GM19452 (cell line): ENCODE data around the gene TMPRSS11F.

Source experiments
- ATAC-seq: cut with Tn5 transposase; IDR thresholded peaks from one replicate; pipeline ENCODE4 v1.9.1; 2021; ENCODE audit not compliant: unreplicated experiment

The TMPRSS11F gene

DNA sequence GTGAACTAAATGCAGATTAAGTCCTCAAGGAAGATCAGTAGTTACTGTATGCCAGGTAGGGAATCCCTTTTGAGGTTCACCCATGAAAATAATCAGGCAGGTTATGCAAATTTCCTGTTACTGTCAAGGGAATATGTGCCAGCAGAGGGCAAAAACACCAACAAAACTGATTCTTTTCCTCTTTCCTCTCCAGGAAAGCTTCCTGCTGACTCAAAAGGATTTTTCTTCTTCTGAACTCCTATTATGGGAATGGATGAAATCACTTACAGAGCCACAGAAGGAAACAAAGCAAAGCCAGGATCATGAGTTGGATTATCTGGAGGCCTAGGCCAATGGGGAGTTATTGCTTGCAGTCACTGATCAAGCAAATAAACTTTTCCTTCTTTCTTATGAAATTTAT is 49.7 kb downstream of the TMPRSS11F start:
- no peak for ATAC-seq

DNA sequence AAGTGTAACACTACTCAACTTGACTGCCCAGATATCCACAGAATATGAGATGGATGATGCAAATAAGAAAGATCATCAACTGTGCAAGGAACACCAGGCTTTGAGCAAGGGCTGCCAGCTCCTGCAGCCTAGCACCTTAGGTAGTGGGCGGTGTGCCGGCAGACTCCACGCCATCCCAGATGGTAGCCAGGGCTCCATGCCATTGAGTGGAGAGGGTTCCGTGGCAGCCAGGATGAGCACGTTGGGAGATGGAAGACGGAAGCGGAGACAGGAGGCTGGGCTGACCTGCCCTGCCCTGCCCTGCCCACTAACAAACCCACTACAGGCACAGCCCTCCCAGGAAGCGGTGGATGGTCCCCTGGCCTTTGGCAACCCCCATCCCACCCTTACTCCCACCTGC is 51.9 kb downstream of the TMPRSS11F start:
- ATAC-seq: no peak

DNA sequence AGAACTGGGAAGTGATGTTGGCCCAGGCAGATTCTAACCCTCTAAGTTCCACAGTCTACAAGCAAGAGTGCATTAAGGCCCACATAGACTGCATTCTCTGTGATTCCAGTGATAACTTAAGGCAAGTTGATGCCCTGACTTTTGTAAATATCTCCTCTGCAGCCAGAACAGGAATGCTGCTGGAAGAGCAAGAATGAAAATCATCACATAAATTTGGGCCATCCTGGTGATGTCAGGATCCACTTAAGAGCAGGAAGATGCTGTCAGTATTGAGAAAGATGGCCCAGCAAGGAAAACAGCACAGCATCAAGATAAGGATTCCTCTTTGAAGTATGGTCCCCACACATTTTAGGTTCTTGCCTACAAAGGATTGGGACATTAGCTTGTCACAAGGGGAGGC is 52.4 kb downstream of the TMPRSS11F start:
- ATAC-seq: no peak

DNA sequence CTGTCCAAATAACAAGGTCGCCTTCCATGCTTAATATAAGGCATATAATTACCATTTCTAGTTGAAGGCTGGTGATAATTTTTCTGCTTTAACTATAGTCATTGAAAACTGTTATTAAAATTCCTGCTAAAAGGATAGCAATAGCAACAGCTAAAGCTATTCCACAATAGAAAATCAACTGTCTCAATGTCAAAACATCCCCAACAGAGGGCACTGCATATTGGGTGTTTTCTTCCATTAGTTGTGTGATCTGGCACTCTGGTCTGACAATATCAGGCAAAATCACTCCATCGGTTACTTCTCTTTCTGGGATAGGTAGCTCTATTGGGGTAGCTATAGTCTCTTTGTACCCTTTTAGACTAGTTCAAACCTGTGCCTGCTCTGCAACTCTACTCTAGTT is 53.5 kb downstream of the TMPRSS11F start:
- ATAC-seq: no peak

DNA sequence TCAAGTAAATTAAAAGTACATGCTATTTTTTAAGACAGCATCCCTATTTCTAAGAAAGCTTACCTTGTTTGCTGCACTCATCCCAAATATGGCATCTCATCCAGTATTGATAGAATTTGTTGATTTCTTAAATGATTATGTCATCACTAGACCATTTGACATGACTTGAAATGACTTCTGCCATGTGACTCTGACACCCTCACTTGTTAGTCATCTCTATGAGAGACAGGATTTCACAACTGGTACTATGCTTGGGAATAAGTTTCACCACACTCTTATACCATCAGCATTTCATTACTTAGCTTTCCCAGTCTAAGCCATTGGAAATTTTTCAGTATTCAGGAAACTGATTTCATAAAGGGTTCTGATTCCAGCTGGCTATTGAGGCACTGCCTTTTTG is 55.3 kb downstream of the TMPRSS11F start:
- ATAC-seq: no peak

DNA sequence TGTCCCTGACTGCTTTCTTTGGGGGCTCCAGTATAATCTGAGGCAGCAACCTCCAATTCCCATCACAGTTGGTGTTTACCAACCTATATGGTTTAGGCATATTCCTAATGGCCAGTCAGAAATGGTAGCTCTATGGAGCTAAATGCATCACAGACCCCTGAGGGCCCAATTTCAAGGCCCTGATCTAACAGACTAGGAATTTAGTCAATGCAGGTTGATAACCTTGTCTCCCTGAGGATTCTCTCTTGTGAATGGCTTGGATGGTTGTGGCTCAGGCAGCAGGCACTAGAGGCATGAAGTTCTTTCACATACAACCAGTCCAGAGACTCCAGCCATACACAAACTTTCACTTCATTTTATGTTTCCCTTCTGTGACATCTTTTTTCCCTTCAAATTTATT is 59.4 kb downstream of the TMPRSS11F start:
- ATAC-seq: no peak

DNA sequence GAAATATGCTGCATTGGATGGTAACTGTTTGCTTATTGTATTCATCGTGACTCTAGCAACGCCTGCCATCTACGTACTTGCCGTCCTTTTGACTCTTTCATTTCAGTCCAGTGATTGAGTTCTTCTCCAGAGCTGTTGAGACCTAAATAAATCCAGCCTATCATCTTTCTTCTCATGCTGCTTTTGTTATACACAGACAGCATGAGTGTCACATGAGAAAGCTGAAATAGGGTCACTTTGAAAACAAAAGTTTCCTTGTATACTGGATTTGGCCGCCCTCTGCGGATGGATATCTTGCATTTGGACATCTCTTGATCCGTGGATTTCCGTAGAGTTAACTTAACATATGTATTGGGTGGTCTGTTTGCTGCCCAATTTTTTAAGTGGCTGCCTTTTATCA is 67.2 kb downstream of the TMPRSS11F start:
- no peak for ATAC-seq

DNA sequence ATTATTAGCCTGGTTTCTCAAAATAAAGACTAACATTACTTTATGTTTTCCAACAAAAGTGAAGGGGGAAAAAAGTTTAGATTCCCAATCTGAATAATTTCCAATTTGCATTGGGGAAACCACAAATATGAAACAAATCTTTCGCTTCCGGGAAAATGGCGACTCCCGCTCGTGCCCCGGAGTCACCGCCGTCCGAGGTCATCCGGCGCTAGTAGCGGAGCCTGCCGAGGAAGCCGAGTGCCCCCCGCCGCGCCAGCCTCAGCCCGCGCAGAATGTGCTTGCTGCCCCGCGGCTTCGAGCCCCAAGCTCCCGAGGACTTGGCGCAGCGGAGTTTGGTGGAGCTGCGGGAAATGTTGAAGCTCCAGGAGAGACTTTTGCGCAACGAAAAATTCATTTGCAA is 91.4 kb downstream of the TMPRSS11F start:
- no peak for ATAC-seq

DNA sequence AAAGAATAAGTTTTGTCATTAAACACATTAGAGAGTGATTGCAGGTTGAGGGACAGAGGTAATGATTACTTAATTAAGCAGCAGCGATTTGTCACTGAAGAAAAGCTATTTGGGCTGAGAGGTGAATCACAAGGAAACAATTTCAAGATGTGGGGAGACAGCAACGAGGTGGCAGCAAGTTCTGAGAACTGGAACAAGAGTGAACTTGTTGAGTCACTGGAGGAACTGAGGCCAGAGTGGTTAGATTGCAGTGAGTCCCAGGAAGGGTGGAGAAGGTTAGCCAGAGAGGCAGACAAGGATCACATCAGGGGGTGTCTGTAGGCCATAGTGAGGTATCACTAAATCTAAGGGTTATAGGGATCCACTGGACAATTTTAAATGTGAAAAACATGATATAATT is 108.5 kb downstream of the TMPRSS11F start:
- ATAC-seq: no peak

DNA sequence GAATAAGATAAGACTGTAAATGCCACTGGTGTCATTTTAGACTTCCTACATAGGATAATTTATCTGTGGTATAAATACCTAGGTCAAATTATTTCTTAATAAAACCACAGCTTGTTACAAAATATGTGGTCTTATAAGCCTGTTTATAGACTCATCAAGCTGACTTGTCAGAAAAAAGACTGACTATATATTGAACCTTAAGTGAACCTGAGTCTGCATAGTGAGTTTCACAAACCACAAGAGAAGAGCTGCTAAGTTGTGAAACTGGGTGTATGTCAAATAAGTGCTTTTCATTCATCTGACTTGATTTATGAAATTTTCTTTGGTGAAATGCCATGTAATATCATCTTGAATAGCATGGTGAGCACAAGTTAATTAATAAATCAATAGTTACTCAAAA is 118.0 kb downstream of the TMPRSS11F start:
- ATAC-seq: no peak
